PC-3 (cell line): ENCODE results near the gene NTNG1. TPM values are rescaled to one million over a fixed set of nuclear protein-coding genes. Genes with fewer than 3 reads are reported as not detected.

Source experiments
- ATAC-seq: fragments of 200-7000 bp; cut with Tn5 transposase; 2 replicates; pipeline ENCODE4 v1.9.1; 2020; ENCODE audit warnings: mild to moderate bottlenecking, moderate library complexity
- BruUV-seq: library from RNA; stranded (reverse); fragments of 400-500 nt; replicated peaks from 2 replicates; lab custom pipeline; 2021; lab: Mats Ljungman, UMichigan
- CTCF ChIA-PET: fragments of 300-600 bp; sonication (Branson Sonifier 250); formaldehyde crosslinking; loops from one replicate; lab custom pipeline; 2022; ENCODE audit warnings: antibody characterized with exemption; lab: Charles Lee
- POLR2A ChIA-PET: fragments of 300-600 bp; sonication (Branson Sonifier 250); formaldehyde crosslinking; loops from one replicate; lab custom pipeline; 2022; ENCODE audit warnings: antibody characterized with exemption; ENCODE audit not compliant: unreplicated experiment; lab: Charles Lee
- DNase-seq: peaks from one replicate; pipeline ENCODE4 v3.0.0-alpha.2; 2015
- H2AFZ ChIP-seq: fragments of 300-600 bp; sonication (generic); 2 replicates; pipeline ENCODE4 v1.6.0; 2016; ENCODE audit warnings: antibody characterized with exemption, low read length
- H3F3A ChIP-seq: fragments of 300-600 bp; sonication (generic); one replicate; pipeline ENCODE4 v1.6.0; 2017; ENCODE audit warnings: antibody characterized with exemption, low read length, control low read depth, mild to moderate bottlenecking; ENCODE audit not compliant: unreplicated experiment
- H3K27ac ChIP-seq: fragments of 300-600 bp; sonication (generic); 2 replicates; pipeline ENCODE4 v1.5.1; 2016; ENCODE audit warnings: mild to moderate bottlenecking, low read length
- H3K27me3 ChIP-seq: fragments of 300-600 bp; sonication (generic); 2 replicates; pipeline ENCODE4 v1.6.1; 2016; ENCODE audit warnings: low read length, mixed read lengths
- H3K36me3 ChIP-seq: fragments of 300-600 bp; sonication (generic); 2 replicates; pipeline ENCODE4 v1.6.1; 2016; ENCODE audit warnings: low read depth, mixed run types, low read length, mixed read lengths
- H3K4me1 ChIP-seq: fragments of 300-600 bp; sonication (generic); 2 replicates; pipeline ENCODE4 v1.5.1; 2016; ENCODE audit warnings: low read length; ENCODE audit not compliant: insufficient read depth
- H3K4me2 ChIP-seq: fragments of 300-600 bp; sonication (generic); 2 replicates; pipeline ENCODE4 v1.6.0; 2016; ENCODE audit warnings: low read length
- H3K4me3 ChIP-seq: fragments of 300-600 bp; sonication (generic); 2 replicates; pipeline ENCODE4 v1.5.1; 2016; ENCODE audit warnings: mild to moderate bottlenecking, low read length, mixed read lengths
- H3K79me2 ChIP-seq: fragments of 300-600 bp; sonication (generic); 2 replicates; pipeline ENCODE4 v1.6.1; 2017; ENCODE audit warnings: low read length, mixed read lengths
- H3K9ac ChIP-seq: fragments of 300-600 bp; sonication (generic); 2 replicates; pipeline ENCODE4 v1.6.0; 2016; ENCODE audit warnings: mild to moderate bottlenecking, low read length
- H3K9me2 ChIP-seq: fragments of 300-600 bp; sonication (generic); replicated peaks from 2 replicates; pipeline ENCODE4 v1.6.1; 2016; ENCODE audit warnings: mixed run types, low read length, mixed read lengths
- H3K9me3 ChIP-seq: fragments of 300-600 bp; sonication (generic); 2 replicates; pipeline ENCODE4 v1.6.1; 2016; ENCODE audit warnings: low read length, mixed read lengths
- H4K20me1 ChIP-seq: fragments of 300-600 bp; sonication (generic); 2 replicates; pipeline ENCODE4 v1.6.1; 2016; ENCODE audit warnings: low read length, mixed read lengths
- CTCF ChIP-seq: fragments of 300-600 bp; sonication (generic); conservative IDR thresholded peaks from 2 replicates; pipeline ENCODE4 v1.5.1; 2017; ENCODE audit warnings: antibody characterized with exemption, low read depth, mild to moderate bottlenecking, low read length
- EZH2 ChIP-seq: fragments of 300-600 bp; sonication (generic); IDR thresholded peaks from one replicate; pipeline ENCODE4 v1.6.1; 2017; ENCODE audit warnings: antibody characterized with exemption, mild to moderate bottlenecking, low read length; ENCODE audit not compliant: unreplicated experiment
- EZH2phosphoT487 ChIP-seq: fragments of 300-600 bp; sonication (generic); IDR thresholded peaks from 2 replicates; pipeline ENCODE4 v1.6.1; 2018; ENCODE audit warnings: mild to moderate bottlenecking, antibody characterized with exemption, low read length, borderline replicate concordance
- intact Hi-C: fragments of 100-400 bp; cut with micrococcal nuclease; formaldehyde crosslinking; loops from 2 replicates; pipeline ENCODE4 v1.9.0; 2023
- total RNA-seq: library from RNA; depleted of rRNA; stranded (reverse); fragments of >200 nt; gene quantifications from 2 replicates; pipeline ENCODE4 v1.2.3, GENCODE V29; 2014

NTNG1 gene
- total RNA-seq, 1 experiment from 2014 or later: 6.7 TPM

GRCh38 chr1:107100331-107100984 is 40.4 kb upstream of the NTNG1 start:
- Histone ChIP-seq H3K4me2 (no peak overlapping the region), H3K4me3 (no peak overlapping the region), H3K4me1 (no peaks in the 10 kb centered on the region), H3K9me3 (no peaks in the 10 kb centered on the region), H3K9me2 (no peaks in the 10 kb centered on the region), H3K9ac (no peak overlapping the region), H3K27ac (no peak overlapping the region), H4K20me1 (no peaks in the 10 kb centered on the region), H2AFZ (no peak overlapping the region), H3F3A (no peaks in the 10 kb centered on the region), H3K27me3 (no peaks in the 10 kb centered on the region), H3K79me2 (no peaks in the 10 kb centered on the region), H3K36me3 (no peaks in the 10 kb centered on the region)
- DNase-seq: no peak
- intact Hi-C loops: no loop called here
- BruUV-seq: no TSS peak
- no peak for TF ChIP-seq CTCF
- TF ChIP-seq EZH2: no peak
- TF ChIP-seq EZH2phosphoT487: no peak
- POLR2A ChIA-PET: no interaction called here
- CTCF ChIA-PET: no interaction called here
- ATAC-seq: no peak

DNA sequence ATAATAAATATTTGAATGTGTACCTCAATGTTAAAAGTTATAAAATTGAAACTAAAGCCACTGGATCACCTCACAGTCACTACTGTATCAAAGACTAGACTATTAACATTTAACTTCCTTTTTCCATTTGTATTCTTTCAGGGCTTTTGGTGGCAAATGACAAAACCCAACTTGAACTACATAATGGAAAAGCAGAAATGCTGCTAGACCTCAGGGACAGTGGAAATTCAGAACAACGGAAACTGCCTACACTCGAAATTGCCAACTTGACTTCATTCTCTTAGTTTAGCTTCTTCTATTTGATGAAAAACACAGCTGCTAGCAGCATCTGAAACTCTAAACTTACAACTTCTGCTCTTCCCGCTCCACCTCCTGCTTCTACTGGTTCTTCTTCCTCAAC is 34.9 kb upstream of the NTNG1 start:
- CTCF ChIA-PET: no interaction called here
- no peaks in the 10 kb centered on the region for H3K27me3 ChIP-seq
- DNase-seq (no peak), ATAC-seq (no peak)
- H3K4me2 ChIP-seq: no peak overlapping the region
- BruUV-seq: no TSS peak
- no peaks in the 10 kb centered on the region for H3K9me2 ChIP-seq
- POLR2A ChIA-PET: no interaction called here
- no peak overlapping the region for H3K4me3 ChIP-seq
- H3K36me3 ChIP-seq: no peaks in the 10 kb centered on the region
- no peak overlapping the region for H3K9ac ChIP-seq
- no peaks in the 10 kb centered on the region for H3K9me3 ChIP-seq
- no peak for TF ChIP-seq CTCF
- no peak for TF ChIP-seq EZH2phosphoT487
- no peak for TF ChIP-seq EZH2
- no peaks in the 10 kb centered on the region for H3K79me2 ChIP-seq
- no peak overlapping the region for H3K27ac ChIP-seq
- no peaks in the 10 kb centered on the region for H3K4me1 ChIP-seq
- intact Hi-C loops: no loop called here
- H2AFZ ChIP-seq: no peak overlapping the region
- no peaks in the 10 kb centered on the region for H4K20me1 ChIP-seq
- H3F3A ChIP-seq: no peaks in the 10 kb centered on the region

GRCh38 chr1:107110326-107110725 is 30.5 kb upstream of the NTNG1 start:
- H3K36me3 ChIP-seq: no peaks in the 10 kb centered on the region
- no peak overlapping the region for H3K27ac ChIP-seq
- CTCF ChIA-PET: no interaction called here
- H3K79me2 ChIP-seq: no peaks in the 10 kb centered on the region
- ATAC-seq: no peak
- H3K4me3 ChIP-seq: no peak overlapping the region
- no peak overlapping the region for H3K9ac ChIP-seq
- H3K27me3 ChIP-seq: no peaks in the 10 kb centered on the region
- intact Hi-C loops: no loop called here
- no peaks in the 10 kb centered on the region for H4K20me1 ChIP-seq
- no peaks in the 10 kb centered on the region; the same call in 1 of the 2 replicates for H3K9me2 ChIP-seq
- no peak overlapping the region for H3K4me2 ChIP-seq
- H2AFZ ChIP-seq: no peak overlapping the region
- no peaks in the 10 kb centered on the region for H3K9me3 ChIP-seq
- H3F3A ChIP-seq: no peaks in the 10 kb centered on the region
- DNase-seq: no peak
- no TSS peak for BruUV-seq
- no peaks in the 10 kb centered on the region for H3K4me1 ChIP-seq
- POLR2A ChIA-PET: no interaction called here
- TF ChIP-seq EZH2phosphoT487 (no peak), EZH2 (no peak), CTCF (no peak)
